ENCODE data around the gene SLC6A6. TPM values are rescaled to one million over a fixed set of nuclear protein-coding genes. Genes with fewer than 3 reads are reported as not detected.

The SLC6A6 gene
- total RNA-seq, 1 experiment from 2014 or later = 211 TPM

- TF ChIP-seq ZNF396 (CRISPR knock-in tag; IDR thresholded peaks at IDR 0.05; ENCODE audit: borderline replicate concordance) (no peak), ESRRA (CRISPR knock-in tag; IDR thresholded peaks at IDR 0.05; ENCODE audit: borderline replicate concordance) (no peak), CTCF (IDR thresholded peaks at IDR 0.05) (no peak), GABPB1 (CRISPR knock-in tag; IDR thresholded peaks at IDR 0.05) (no peak)
- TF ChIP-seq, protein P1, sequence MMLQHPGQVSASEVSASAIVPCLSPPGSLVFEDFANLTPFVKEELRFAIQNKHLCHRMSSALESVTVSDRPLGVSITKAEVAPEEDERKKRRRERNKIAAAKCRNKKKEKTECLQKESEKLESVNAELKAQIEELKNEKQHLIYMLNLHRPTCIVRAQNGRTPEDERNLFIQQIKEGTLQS (CRISPR knock-in tag; conservative IDR thresholded peaks at IDR 0.05) = no peak
Measured at GRCh38 chr3:14376348-14377043, 25.9 kb upstream of the SLC6A6 start (continued).

DNA sequence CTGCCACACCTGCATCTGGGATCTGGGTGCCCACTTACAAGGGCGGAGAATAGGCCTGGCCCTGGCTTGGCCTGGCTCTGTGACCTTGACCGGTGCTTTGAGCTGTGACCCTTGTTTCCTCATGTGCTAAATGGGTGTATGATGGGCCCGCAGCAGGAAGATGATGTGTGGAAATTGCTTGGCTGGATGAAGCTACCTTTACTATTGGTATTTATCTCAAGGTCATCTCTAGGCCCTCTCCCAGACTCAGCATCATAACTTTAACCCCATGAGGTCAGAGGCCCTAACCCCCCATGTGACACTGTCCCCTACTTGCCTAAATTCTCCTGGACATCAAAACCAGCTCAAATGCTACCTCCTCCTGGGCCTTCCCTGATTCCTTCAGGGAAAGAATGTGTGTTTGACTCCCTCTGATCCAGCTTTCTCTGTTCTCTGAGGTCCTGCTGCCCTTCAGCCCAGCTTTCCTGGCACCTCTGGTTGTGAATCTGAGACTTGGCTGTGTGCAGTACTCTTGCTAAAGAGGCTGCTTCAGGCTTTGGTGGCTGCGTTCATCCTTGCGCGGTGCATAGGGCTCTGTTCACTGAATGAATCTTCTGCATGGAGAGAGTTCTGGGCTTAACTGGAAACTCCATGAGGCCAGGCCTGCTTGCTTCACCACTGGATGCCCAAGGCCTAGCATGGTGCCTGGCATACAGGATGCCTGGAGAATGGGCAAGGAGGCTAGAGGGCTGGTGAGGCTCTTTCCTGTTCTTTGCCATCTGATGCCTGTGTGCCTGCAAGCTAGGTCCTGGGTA is 25.2 kb upstream of the SLC6A6 start:
- no peak overlapping the region for H3K27ac Mint-ChIP-seq
- no peaks in the 10 kb centered on the region for H3K36me3 Mint-ChIP-seq
- H3K4me3 Mint-ChIP-seq = no peak overlapping the region
- no peaks in the 10 kb centered on the region for H3K9me3 Mint-ChIP-seq
- H3K27me3 Mint-ChIP-seq (ENCODE audit: low read depth) = no peaks in the 10 kb centered on the region
- ATAC-seq (no peak), DNase-seq (ENCODE audit: low spot score) (no peak)
- ChIA-PET POLR2A (no interaction called here), CTCF (interaction anchor here (1.7 kb wide), 1 partner anchor 161 kb away, joined by 3 read pairs; no protein-coding TSS in a partner anchor)
- peaks cover 12% of the 10 kb centered on the region for H3K4me1 Mint-ChIP-seq
- TF ChIP-seq ZNF219 (CRISPR knock-in tag; IDR thresholded peaks at IDR 0.05; ENCODE audit: borderline replicate concordance) (no peak), PRDM15 (CRISPR knock-in tag; IDR thresholded peaks at IDR 0.05) (no peak), NR2C2 (CRISPR knock-in tag; IDR thresholded peaks at IDR 0.05) (no peak), NR1H2 (CRISPR knock-in tag; IDR thresholded peaks at IDR 0.05) (no peak), ZNF512 (CRISPR knock-in tag; IDR thresholded peaks at IDR 0.05; ENCODE audit: borderline replicate concordance) (no peak), TP53 (CRISPR knock-in tag; IDR thresholded peaks at IDR 0.05) (no peak), MYBL2 (CRISPR knock-in tag; IDR thresholded peaks at IDR 0.05) (no peak), MLX (CRISPR knock-in tag; IDR thresholded peaks at IDR 0.05) (no peak), ZNF423 (CRISPR knock-in tag; IDR thresholded peaks at IDR 0.05) (no peak), NFATC4 (CRISPR knock-in tag; IDR thresholded peaks at IDR 0.05) (no peak), IRF2 (CRISPR knock-in tag; IDR thresholded peaks at IDR 0.05; ENCODE audit: borderline replicate concordance, low read depth) (no peak), USF1 (CRISPR knock-in tag; IDR thresholded peaks at IDR 0.05) (no peak), ATF1 (CRISPR knock-in tag; IDR thresholded peaks at IDR 0.05) (no peak), RORB (CRISPR knock-in tag; IDR thresholded peaks at IDR 0.05) (no peak)
- TF ChIP-seq, protein P2, sequence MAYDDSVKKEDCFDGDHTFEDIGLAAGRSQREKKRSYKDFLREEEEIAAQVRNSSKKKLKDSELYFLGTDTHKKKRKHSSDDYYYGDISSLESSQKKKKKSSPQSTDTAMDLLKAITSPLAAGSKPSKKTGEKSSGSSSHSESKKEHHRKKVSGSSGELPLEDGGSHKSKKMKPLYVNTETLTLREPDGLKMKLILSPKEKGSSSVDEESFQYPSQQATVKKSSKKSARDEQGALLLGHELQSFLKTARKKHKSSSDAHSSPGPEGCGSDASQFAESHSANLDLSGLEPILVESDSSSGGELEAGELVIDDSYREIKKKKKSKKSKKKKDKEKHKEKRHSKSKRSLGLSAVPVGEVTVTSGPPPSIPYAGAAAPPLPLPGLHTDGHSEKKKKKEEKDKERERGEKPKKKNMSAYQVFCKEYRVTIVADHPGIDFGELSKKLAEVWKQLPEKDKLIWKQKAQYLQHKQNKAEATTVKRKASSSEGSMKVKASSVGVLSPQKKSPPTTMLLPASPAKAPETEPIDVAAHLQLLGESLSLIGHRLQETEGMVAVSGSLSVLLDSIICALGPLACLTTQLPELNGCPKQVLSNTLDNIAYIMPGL (CRISPR knock-in tag; IDR thresholded peaks at IDR 0.05) = no peak
- TF ChIP-seq, protein P3, sequence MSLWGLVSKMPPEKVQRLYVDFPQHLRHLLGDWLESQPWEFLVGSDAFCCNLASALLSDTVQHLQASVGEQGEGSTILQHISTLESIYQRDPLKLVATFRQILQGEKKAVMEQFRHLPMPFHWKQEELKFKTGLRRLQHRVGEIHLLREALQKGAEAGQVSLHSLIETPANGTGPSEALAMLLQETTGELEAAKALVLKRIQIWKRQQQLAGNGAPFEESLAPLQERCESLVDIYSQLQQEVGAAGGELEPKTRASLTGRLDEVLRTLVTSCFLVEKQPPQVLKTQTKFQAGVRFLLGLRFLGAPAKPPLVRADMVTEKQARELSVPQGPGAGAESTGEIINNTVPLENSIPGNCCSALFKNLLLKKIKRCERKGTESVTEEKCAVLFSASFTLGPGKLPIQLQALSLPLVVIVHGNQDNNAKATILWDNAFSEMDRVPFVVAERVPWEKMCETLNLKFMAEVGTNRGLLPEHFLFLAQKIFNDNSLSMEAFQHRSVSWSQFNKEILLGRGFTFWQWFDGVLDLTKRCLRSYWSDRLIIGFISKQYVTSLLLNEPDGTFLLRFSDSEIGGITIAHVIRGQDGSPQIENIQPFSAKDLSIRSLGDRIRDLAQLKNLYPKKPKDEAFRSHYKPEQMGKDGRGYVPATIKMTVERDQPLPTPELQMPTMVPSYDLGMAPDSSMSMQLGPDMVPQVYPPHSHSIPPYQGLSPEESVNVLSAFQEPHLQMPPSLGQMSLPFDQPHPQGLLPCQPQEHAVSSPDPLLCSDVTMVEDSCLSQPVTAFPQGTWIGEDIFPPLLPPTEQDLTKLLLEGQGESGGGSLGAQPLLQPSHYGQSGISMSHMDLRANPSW (CRISPR knock-in tag; conservative IDR thresholded peaks at IDR 0.05; ENCODE audit: low read depth) = no peak
